ENCODE data around the gene KIF5C. TPM values are rescaled to one million over a fixed set of nuclear protein-coding genes. Genes with fewer than 3 reads are reported as not detected.
A peak's percentile ranks its signal among the peaks of the same experiment; 100 is the strongest.

Gene KIF5C
- total and polyA plus RNA-seq, 8 donors: under 0.01 to 14.7 (median 2.4) TPM

DNA sequence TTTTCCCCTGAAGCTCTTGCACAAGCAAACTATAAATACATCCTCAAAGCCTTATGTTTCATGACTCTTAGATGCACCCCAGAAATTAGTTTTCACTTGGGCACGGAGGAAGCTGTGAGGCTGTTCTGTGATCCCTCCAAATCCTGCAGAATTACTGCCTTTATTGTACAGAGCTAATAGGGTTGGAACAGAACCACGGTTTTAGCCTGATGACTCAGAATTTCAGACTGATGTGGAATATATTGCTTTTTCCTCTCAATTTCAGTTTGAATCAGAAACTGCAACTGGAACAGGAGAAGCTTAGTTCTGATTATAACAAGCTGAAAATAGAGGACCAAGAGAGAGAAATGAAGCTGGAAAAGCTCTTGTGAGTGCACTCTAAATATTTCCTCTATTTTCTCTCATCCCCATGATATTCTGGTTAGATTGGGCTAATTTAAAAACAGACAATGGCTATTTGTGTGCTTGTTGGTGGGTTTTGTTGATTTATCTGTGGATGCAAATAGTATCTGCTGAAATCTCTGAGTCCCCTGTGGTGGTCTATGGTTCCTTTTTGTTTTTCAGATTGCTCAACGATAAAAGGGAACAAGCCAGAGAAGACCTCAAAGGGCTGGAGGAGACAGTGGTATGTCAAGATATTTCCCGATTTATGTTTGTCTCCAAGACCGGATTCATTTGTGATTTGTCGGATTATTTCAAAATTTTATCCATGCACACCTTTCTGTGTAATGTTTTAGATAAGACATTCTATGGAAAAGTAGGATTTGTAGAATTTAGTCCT lies 125.3 kb downstream of the KIF5C start:
- Histone ChIP-seq H3K4me3 (no peak overlapping the region), H3K36me3 (no peaks in the 10 kb centered on the region), H3K27ac (no peak overlapping the region), H3K27me3 (no peaks in the 10 kb centered on the region), H3K4me1 (no peaks in the 10 kb centered on the region), H3K9me3 (no peaks in the 10 kb centered on the region)
- TF ChIP-seq POLR2A (IDR thresholded peaks at IDR 0.05): no peak
- TF ChIP-seq CTCF (IDR thresholded peaks at IDR 0.05): no peak
- no peak for TF ChIP-seq EP300 (IDR thresholded peaks at IDR 0.05)
- no peak for TF ChIP-seq POLR2AphosphoS5 (IDR thresholded peaks at IDR 0.05)
- peak in 1 of 2 donors; percentile 28 for DNase-seq
- intact Hi-C loops (cut with DNase I; ENCODE audit: low total_unique reads): no loop called here
- WGBS, 5 donors: 66 to 70% (median 67%) methylated on average over 6 of the region's 6 CpGs

- no peak overlapping the region for H3K27ac ChIP-seq
- H3K9me3 ChIP-seq: no peaks in the 10 kb centered on the region
- DNase-seq: no peak
- H3K36me3 ChIP-seq: no peaks in the 10 kb centered on the region
- intact Hi-C loops (cut with DNase I; ENCODE audit: low total_unique reads): no loop called here
- TF ChIP-seq POLR2A (IDR thresholded peaks at IDR 0.05): no peak
- TF ChIP-seq CTCF (IDR thresholded peaks at IDR 0.05): no peak
- TF ChIP-seq POLR2AphosphoS5 (IDR thresholded peaks at IDR 0.05): no peak
- no peak for TF ChIP-seq EP300 (IDR thresholded peaks at IDR 0.05)
- no peaks in the 10 kb centered on the region for H3K27me3 ChIP-seq
- 80 to 96% (median 87%) methylated on average over 7 of the region's 7 CpGs for WGBS, 5 donors
- no peaks in the 10 kb centered on the region for H3K4me1 ChIP-seq
- H3K4me3 ChIP-seq: no peak overlapping the region
Measured at GRCh38 chr2:149001496-149001895, 126.5 kb downstream of the KIF5C start.

DNA sequence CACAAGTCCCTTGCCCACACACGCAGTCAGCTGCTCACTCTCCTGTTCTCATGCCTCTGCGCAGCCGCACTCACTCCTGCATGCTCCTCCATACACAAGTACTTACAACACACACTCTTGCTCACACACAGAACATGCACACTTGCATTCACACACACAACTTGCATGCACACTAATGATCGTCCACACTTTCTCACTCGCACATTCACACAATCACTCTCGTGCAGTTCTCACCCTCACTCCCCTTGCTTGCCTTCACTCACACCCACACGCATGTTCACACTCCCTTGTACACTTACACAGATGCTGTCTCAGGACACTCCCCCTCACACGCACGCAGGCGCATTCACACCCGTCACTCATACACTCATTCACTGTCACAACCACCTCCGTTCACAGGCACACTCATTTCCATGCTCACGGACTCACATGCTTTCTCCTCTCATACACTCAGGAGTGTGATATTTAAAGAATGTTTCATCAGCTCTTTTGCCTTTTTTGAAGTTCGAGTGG lies 127.4 kb downstream of the KIF5C start:
- Histone ChIP-seq H3K4me3 (no peak overlapping the region), H3K36me3 (no peaks in the 10 kb centered on the region), H3K27ac (no peak overlapping the region), H3K27me3 (no peaks in the 10 kb centered on the region), H3K4me1 (no peaks in the 10 kb centered on the region), H3K9me3 (no peaks in the 10 kb centered on the region)
- intact Hi-C loops (cut with DNase I; ENCODE audit: low total_unique reads): no loop called here
- DNase-seq: no peak
- TF ChIP-seq POLR2AphosphoS5 (IDR thresholded peaks at IDR 0.05) (no peak), EP300 (IDR thresholded peaks at IDR 0.05) (no peak), CTCF (IDR thresholded peaks at IDR 0.05) (no peak), POLR2A (IDR thresholded peaks at IDR 0.05) (no peak)
- WGBS, 5 donors: 95 to 98% (median 97%) methylated on average over 14 of the region's 14 CpGs

DNA sequence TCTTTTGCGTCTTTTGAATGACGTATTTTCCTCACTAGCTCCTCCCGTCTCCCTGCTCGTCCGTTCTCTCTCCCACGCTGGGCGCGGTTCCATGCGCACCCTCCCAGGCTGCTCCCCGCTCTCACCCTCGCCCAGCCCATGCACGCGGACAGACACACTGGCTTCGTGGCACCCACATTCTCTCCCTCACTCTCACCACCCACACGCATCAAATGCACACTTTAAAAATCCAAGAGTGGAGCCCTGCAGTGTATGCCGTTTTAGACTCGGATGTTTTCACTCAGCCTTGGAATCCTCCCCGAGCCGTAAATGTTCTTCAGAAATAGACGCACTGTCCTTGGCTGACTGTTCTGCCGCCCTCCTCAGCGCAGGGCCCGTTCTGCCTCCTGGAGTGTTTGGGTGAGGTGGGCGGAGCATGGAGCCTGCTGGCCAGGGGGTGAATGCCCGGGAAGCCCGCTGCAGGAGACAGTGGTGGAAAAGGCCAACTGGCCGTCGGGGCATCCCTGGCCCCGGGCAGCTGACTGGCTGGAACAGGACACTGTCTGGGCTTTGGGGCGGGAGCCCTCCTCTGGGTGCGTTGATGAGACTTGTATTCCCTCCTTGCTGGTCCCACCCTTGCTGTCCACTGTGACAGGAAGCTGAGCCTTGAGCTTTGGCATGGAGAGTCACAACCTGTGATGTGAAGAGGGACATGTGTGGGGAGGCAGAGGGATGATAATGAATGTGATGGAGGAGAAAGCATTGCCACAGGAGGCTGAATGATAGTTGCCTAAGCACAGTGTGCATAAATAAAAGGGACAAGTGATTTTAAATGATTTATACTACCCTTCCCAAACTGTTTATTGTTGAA lies 128.1 kb downstream of the KIF5C start:
- intact Hi-C loops (cut with DNase I; ENCODE audit: low total_unique reads): no loop called here
- Histone ChIP-seq H3K9me3 (no peaks in the 10 kb centered on the region), H3K27ac (no peak overlapping the region), H3K4me3 (no peak overlapping the region), H3K36me3 (no peaks in the 10 kb centered on the region), H3K27me3 (no peaks in the 10 kb centered on the region), H3K4me1 (no peaks in the 10 kb centered on the region)
- DNase-seq: no peak
- no peak for TF ChIP-seq EP300 (IDR thresholded peaks at IDR 0.05)
- no peak for TF ChIP-seq POLR2AphosphoS5 (IDR thresholded peaks at IDR 0.05)
- TF ChIP-seq POLR2A (IDR thresholded peaks at IDR 0.05): no peak
- 93 to 97% (median 96%) methylated on average over 26 to 31 of the region's 31 CpGs for WGBS, 5 donors

All from stomach (tissue), 9 donors.